Stimulated activated naive CD8-positive, alpha-beta T cell treated with anti-CD3 and anti-CD28 coated beads, Interleukin-15, Interleukin-2, amounts not matched to agents 100 U/mL and 50 U/mL, for 24 hours (primary cell): Measurements from ENCODE around the gene GJC2.
A peak's percentile ranks its signal among the peaks of the same experiment; 100 is the strongest.
"Not testable (repeated sequence)": the region's sequence is repeated elsewhere in the genome, so short reads cannot be mapped to it uniquely, and the experiment has no call there.

Experiments used
- ATAC-seq: fragments of 150-1000 bp; cut with Tn5 transposase; one replicate; pipeline ENCODE4 v1.10.0; 2021
- DNase-seq: peaks from one replicate; pipeline ENCODE4 v3.0.0; 2021

The GJC2 gene

DNA sequence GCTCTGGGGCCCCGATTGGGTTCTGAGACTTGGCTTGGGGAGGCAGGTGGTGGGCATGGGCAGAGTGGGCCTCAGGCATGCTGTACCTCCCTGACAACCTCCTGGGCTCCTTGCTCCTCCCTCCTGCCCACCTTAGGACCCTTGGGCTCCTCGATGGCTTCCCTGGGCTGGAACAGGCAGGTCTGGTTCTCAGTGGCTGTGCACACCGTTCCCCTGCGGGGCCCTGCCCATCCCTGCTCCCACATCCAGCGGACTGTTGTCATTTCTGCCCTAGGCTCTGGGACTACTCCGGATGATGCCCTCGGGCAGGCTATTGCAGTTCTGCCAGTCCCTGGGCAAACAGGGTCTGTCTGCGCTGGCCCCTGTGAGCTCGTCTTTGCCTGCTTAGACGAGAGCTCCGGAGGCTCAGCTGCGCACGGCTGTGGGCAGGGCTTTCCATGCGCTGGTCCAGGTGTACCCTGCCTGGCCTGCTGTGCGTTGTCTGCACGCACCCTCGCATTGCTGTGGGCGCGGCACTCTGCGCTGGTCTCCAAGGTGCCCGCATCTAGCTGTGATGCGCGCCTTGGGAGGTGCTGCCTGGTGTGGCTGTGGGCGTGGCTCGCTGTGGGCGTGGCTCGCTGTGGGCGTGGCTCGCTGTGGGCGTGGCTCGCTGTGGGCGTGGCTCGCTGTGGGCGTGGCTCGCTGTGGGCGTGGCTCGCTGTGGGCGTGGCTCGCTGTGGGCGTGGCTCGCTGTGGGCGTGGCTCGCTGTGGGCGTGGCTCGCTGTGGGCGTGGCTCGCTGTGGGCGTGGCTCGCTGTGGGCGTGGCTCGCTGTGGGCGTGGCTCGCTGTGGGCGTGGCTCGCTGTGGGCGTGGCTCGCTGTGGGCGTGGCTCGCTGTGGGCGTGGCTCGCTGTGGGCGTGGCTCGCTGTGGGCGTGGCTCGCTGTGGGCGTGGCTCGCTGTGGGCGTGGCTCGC, 24.1 kb downstream of the GJC2 start:
- ATAC-seq, DNase-seq: not testable (repeated sequence)

DNA sequence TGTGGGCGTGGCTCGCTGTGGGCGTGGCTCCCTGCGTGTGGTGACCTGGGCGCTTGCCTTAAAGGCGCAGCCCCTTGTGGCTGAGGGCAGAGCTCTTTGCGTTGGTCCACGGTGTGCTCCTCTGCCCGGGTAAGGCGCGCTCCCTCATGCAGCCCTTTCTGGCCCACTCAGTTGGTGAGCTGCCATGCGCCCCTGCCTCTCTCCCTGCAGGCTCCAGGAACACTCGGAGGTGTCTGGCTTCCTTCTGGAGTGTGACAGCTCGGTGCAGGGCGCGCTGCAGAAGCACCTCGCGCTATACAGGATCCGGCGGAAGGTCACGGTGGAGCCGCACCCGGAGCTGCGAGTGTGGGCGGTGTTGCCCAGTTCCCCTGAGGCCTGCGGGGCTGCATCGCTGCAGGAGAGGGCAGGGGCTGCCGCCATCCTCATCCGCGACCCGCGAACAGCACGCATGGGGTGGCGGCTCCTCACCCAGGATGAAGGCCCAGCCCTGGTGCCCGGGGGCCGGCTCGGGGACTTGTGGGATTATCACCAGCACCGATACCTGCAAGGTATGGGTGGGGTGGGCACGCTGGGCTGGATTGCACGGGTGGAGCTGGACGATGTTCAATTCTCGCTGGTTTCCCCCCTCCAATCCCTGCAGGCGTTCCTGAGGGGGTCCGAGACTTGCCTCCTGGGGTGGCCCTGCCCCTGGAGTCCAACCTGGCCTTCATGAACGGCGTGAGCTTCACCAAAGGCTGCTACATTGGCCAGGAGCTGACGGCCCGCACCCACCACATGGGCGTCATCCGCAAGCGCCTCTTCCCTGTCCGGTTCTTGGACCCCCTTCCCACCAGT, 25.0 kb downstream of the GJC2 start:
- ATAC-seq (no peak), DNase-seq (no peak)

DNA sequence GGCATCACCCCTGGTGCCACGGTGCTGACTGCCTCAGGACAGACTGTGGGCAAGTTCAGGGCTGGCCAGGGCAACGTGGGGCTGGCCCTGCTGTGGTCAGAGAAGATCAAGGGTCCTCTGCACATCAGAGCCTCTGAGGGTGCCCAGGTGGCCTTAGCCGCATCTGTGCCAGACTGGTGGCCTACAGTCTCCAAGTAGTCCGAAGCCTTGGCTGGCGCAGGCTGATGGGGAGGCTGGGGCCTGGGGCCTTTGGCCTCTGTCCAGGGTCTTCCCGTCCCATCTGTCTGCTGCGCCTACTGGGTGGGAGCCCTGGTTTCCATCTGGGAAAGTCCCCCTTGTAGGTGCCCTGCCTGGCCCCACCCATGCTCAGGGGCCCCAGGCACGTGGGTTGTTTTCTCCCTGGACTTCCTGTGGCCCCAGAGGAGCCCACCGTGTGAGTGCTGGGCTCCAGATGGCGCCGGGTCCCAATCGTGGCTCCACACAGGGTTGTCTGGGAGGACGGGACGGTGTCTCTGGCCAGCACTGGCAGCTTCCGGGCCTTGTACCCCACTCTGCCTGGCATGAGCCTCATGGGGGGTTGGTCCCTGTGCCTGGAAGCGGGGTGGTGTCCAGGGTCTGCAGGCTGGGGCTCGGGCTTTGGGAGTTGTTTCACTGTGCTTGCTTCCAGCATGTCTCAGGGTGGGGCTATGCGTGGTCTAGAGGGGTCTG, 25.7 kb downstream of the GJC2 start:
- ATAC-seq (peak; percentile 5), DNase-seq (no peak)

DNA sequence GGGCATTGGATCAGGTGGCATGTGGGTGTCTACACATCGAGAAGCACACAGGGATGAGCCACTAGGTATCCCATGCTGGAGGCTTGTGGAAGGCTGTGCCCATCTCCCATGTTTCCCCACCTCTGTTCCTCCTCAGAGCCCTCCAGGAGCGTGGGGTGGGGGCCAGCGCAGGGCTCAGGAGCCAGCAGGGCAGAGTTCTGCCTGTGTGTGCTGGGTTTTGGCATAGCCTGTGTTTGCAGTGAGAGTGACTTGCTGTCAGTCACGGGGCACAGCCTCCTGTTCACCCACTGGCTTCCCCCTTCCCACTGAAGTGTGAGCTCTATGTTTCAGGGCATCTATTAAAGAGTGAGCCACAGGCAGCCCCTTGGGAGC, 26.3 kb downstream of the GJC2 start:
- ATAC-seq = no peak

DNA sequence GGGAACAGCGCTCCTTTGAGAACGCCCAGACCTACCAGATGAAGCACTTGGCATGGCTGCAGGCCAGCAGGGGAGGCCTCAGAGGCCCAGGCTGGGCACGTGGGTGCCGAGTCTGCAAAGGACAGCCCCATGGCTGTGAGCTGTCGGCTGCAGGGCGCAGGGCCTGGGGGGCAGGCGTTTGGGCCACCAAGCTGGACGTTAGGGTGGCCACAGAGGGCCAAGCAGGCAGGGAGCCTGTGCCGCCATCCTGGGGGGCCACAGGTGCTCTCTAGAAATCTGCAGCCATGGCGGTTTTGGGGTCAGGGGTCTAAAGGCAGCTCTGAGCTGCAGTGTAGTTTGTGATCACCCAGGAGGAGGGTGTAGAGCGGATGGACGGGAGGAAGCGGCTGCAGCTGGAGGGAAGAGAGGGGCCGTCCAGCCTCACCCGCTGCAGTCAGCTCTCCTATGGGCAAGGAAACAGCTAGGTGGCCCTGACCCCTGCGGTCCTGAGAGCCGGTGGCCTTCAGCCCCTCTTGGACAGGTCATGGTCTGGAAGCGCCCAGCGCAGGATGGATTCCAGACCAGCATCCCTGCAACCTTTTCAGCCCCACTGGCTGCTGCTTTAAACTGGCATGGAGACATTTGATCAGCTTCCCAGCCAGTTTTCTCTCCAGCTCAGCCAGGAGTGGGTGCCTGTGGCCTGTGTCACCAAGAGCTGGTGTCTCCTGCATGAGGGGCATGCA, 26.9 kb downstream of the GJC2 start:
- DNase-seq = no peak

More for the DNA sequence above, 26.3 kb downstream of the GJC2 start:
- no peak for DNase-seq

DNA sequence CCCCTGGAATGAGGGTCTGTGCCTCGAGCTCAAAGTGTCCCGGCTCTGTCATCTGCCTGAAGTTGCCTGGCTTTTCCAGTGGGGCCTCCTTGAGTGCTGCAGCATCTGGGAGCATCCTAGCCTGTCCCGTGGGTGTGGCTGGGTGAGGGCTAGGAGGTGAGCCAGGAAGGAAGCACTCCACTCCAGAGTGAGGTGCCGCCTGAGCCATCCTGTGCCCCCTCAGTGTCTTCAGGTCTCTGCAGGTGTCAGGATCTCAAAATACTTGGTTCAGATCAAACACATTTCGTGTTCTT, 27.4 kb downstream of the GJC2 start:
- no peak for DNase-seq
- no peak for ATAC-seq

More for the DNA sequence above, 26.9 kb downstream of the GJC2 start:
- ATAC-seq = no peak

DNA sequence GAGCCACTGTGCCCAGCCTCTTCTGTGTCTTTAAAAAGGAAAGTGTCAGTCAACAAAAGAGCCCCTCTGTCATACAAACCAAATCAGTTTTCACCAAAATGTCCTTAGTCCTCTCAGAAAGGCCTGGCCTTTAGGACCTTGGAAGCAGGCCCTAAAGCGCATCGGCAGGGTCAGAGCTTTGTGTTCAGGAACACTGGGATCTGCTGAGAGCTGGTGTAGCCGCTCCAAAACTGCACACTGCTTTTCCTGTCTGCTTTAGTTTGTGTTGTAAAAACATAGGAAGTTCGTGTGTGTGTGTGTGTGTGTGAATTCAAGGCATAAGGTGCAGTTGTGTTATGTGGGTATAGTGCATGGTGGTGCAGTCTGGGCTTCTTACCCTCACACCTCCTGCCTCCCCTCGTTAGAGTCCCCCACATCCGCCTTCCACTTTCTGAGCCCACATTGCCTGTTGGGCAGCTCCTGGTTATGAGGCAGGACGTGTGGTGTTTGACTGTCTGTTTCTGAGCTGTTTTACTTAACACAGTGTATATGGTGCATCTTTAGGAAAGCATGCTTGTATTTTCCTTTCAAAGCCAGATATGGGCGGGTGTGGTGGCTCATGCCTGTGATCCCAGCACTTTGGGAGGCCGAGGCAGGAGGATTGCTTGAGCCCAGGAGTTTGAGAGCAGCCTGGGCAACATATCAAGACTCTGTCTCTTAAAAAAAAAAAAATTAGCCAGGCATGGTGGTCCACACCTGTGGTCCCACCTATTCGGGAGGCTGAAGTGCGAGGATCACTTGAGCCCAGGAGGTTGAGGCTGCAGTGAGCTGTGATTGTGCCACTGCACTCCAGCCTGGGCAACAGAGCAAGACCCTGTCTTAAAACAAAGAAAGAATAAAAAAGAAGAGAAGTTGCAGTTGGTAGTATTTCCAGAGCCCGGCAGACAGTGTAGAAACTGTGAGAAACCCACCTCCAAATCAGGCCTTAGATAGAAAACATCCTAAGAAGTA, 28.3 kb downstream of the GJC2 start:
- no peak for DNase-seq
- no peak for ATAC-seq

DNA sequence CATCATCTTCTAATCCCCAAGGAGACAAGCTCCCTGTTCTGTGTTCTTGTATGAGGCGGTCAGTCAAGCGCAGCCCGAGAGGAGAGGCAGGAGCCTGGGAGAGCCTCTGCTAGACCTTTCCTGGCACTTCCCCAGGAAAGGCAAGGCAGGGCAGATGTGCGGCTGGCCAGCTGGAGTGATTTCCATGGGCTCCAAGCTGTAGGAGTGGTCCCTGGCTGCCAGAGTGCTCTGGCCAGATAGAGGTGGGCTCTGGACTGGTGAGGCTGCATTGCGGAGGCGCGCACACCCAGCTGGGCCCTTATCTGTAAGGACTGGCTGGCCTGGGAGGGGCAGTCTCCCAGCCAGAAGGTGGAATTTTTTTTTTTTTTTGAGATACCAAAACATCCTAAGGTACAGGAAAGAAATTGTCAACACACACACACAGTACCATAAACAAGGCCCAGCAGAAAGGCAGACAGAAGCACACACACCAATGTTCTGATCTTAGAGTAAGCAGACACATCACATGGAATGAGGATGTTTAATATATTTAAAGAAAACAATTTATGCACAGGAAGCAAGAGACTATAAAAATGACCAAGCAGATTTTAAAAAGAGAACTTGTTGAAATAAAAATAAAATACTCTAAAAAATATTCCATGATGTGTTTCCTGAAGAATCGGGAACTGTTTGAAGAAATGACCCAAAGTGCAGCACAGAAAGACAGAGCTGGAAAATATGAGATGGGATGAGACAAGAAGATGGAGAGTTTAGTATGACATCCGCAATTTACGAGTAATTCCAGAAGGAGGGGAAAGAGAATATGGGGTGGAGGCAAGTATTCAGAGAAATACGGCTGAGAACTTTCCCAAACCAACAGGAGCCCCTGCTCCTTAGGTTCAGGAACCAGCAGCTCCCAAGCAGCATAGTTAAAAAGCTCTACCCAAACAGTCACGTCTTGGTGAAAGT, 29.3 kb downstream of the GJC2 start:
- ATAC-seq (no peak), DNase-seq (no peak)

DNA sequence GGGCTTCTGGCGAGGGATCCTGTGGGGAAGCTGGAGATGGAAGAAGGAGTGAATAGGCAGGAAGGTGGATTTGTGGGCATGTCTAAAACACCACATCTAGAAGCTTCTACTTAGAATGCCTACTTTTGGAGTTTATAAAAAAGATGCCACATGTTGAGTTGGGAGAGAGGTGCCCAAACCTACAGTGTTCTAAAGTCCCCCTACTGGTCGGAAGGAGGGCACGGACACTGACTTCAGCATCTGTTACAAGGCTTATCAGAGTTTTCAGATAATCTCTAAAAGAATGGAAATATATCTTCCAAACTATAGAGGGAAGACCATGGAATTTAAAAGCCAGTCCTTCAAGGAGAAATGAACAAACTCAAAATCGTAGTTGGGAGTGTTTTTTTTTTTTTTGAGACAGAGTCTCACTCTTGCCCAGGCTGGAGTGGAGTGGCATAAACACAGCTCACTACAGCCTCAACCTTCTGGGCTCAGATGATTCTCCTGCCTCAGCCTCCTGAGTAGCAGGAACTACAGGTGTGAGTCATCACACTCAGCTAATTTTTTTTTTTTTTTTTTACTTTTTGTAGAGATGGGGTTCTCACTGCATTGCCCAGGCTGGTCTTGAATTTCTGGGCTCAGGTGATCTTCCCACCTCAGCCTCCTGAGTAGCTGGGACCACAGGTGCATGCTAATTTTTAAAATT, 30.7 kb downstream of the GJC2 start:
- no peak for DNase-seq
- no peak for ATAC-seq

DNA sequence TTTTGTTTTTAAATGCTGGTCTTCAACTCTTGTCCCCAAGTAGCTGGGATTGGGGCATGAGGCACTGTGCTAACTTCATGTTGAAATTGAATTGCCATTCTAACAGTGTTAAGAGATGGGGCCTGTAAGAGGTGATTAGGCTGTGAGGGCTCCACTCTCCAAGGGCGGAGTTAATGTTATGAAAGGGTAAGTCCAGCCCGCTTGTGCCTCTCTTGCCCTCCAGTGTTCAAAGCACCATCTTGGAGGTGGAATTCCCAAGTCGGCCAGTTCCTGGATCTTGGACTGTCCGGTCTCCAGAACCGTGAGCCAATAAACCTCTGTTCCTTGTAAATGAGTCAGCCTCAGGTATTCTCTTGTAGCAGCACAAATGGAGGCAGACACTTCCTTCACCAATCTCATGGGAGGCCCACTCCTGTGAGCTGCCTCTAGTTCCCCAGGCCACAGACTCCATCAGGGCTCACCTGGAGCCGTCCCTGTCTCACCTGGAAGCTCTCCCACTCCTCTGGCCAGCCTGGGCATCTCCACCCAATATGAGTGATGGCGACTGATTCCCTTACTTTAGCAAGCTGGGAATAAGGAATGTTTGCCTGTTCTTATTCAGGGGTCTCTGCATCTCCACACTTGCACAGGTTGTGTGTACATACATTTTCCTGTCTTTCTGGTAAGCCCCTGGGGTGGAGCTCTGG, 31.4 kb downstream of the GJC2 start:
- ATAC-seq = no peak
- DNase-seq = no peak

DNA sequence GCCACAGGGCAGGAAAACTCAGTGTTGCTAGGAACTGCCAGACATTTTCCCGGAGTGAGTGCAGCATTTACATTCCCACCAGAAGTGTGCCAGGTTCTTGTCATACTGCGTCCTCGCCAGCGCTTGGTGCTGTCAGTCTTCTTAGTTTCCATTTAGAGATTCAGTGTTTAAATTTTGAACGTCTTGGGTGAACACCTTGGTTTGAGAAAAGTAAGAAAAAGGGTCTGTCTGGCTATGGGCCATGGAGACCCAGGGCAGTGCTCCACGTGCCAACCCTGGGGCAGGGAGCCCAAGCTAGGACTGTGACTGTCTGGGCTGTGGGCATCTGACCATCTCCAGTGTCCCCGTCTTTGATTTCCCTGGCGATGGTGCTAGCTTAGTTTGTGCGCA, 31.9 kb downstream of the GJC2 start:
- DNase-seq = no peak
- no peak for ATAC-seq

DNA sequence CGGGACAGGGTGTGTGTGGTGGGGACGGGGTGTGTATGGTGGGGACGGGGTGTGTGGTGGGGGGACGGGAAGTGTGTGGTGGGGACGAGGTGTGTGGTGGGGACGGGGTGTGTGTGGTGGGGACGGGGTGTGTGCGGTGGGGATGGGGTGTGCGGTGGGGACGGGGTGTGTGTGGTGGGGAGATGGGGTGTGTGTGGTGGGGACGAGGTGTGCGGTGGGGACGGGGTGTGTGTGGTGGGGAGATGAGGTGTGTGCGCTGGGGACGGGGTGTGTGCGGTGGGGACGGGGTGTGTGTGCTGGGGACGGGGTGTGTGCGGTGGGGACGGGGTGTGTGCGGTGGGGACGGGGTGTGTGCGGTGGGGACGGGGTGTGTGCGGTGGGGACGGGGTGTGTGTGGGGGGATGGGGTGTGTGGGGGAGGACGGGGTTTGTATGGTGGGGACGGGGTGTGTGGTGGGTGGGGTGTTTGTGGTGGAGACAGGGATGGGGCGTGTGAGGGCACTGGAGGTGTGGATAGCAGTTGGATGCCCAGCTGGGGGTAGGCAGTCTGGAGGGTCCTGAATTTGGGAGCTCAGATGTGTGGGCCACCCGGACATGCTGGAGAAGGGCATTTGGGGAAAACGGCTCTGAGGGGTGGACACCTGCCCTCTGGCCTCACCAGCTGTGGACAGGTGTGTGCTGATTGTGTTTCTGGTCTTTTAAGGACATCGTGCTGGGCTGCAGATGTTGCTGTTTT, 32.7 kb downstream of the GJC2 start:
- ATAC-seq = no peak
- no peak for DNase-seq

DNA sequence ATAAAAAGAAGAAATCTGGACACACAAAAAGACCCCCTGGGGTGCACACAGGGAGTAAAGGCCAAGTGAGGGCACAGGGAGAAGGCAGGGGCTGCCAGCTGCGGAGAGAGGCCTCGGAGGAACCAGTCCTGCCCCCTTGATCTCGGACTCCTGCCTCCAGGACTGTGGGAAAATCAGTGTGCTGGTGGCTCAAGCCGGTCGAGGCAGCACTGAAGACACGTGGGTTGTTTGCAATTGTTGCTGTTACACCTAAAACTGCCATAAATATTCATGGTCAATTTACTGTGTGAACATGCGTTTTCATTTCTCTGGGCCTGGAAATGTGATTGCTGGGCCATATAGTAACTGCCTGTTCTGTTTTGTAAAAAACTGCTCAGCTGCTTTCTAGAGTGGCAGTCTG, 34.4 kb downstream of the GJC2 start:
- DNase-seq (no peak), ATAC-seq (no peak)

DNA sequence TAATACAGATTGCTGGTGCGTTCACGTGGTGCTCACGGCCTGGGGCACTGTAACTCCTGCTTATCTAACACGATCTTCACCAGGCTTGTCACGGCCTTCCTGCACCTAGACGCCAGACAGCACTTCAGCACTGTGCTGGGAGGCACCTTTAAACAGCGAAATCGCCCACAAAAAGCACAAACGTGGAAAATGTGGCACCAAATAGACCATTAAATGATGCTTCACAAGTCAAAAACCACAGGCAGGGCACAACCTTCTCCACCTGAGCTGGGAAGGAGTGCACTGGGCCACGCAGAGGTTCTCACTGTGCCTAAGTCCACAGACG, 35.9 kb downstream of the GJC2 start:
- ATAC-seq (peak; percentile 68), DNase-seq (no peak)

DNA sequence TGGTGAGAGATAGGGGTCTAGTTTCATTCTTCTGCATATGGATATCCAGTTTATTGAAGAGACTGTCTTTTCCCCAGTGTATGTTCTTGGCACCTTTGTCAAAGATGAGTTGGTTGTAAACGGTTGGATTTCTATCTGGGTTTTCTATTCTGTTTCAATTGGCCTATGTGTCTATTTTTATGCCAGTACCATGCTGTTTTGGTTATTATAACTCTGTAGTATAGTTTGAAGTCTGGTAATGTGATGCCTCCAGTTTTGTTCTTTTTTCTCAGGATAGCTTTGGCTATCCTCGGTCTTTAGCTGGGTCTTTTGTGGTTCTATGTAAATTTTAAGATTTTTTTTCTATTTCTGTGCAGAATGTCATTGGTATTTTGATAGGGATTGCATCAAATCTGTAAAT, 38.5 kb downstream of the GJC2 start:
- DNase-seq, ATAC-seq: not testable (repeated sequence)

DNA sequence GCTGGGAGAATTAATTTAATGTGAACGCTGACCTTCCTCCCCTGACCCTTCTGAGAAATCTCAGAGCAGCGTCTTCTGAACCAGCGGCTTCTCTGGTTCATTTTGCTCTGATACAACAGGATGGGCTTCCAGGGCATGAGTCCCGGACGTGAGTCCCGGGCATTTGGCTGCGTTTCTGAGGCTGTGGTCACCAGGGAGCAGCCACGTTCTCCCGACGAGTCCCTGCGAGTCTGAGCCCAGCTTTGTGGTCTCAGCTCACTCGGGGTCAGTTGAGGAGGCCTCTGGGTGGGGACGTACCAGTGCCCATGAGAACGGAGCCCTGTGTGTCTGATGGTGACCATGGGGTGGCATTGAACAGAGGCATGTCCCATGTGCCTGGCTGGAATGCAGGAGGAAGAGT, 40.5 kb downstream of the GJC2 start:
- ATAC-seq = no peak
- DNase-seq = no peak

DNA sequence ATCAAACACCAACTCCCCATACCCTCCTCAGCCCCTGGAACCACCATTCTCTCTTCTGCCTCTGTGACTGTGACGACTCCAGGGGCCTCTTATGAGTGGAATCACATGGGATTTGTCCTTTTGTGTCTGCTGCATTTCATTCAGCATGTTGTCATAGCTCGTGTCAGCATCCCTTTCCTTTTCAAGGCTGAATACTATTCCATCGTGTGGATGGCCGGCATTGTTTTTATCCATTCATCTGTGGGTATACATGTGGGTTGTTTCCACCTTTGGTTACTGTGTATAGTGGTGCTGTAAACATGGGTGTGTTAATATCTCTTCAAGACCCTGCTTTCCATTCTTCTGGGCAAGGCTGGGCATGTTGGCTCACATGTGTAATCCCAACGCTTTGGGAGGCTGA, 41.0 kb downstream of the GJC2 start:
- ATAC-seq (no peak), DNase-seq (no peak)

DNA sequence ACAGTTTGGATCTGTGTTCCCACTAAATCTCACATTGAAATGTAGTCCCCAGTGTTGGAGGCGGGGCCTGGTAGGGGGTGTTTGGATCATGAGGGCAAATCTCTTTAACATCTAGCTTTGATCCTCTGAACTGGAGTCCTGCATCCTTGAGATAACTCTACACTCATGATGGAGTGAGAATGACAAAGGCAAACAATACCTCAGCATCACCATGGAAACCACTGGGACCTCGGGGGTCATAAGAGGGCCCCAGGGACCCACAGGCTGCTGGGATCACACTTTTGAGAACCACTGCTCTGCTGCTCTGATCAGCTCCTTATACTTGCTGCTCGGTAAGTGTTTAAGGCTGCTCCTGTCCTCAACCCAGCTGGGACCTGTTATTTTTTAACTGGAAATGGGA, 44.7 kb downstream of the GJC2 start:
- DNase-seq = no peak
- no peak for ATAC-seq
